CD4-positive, alpha-beta memory T cell (primary cell): ENCODE data around the gene KRT32. TPM values are rescaled to one million over a fixed set of nuclear protein-coding genes. Genes with fewer than 3 reads are reported as not detected.
A peak's percentile ranks its signal among the peaks of the same experiment; 100 is the strongest.

Experiments used
- CTCF ChIA-PET: fragments of 350-600 bp; sonication (Branson Sonifier 250); formaldehyde crosslinking; loops from one replicate; lab custom pipeline; 2021; ENCODE audit warnings: inconsistent platforms; ENCODE audit not compliant: partially characterized antibody; lab: Charles Lee
- POLR2A ChIA-PET: fragments of 350-600 bp; sonication (Branson Sonifier 250); formaldehyde crosslinking; loops from one replicate; lab custom pipeline; 2021; ENCODE audit not compliant: partially characterized antibody; lab: Charles Lee
- DNase-seq, 5 donors: peaks; one replicate each; pipeline versions ENCODE4 v3.0.0 to v3.0.0-alpha.2; 2020 to 2022; ENCODE audit warnings: mixed read lengths in 1 of 5
- H3K27ac ChIP-seq: one replicate; pipeline ENCODE4 v1.7.0; 2013; ENCODE audit warnings: low read depth, low read length
- H3K27me3 ChIP-seq: 2 replicates; pipeline ENCODE4 v1.7.0; 2013; ENCODE audit warnings: mild to moderate bottlenecking, low read length, moderate library complexity; ENCODE audit not compliant: insufficient read depth
- H3K36me3 ChIP-seq: 2 replicates; pipeline ENCODE4 v1.7.0; 2013; ENCODE audit warnings: mild to moderate bottlenecking, low read length, moderate library complexity; ENCODE audit not compliant: insufficient read depth
- H3K4me1 ChIP-seq: 2 replicates; pipeline ENCODE4 v1.7.0; 2013; ENCODE audit warnings: mild to moderate bottlenecking, low read length, moderate library complexity; ENCODE audit not compliant: insufficient read depth
- H3K4me3 ChIP-seq, 2 donors: one replicate each; pipeline ENCODE4 v1.7.0; 2013; ENCODE audit warnings: low read length in 2 of 2, mild to moderate bottlenecking in 1 of 2
- H3K9me3 ChIP-seq, 2 donors: one replicate each; pipeline ENCODE4 v1.7.0; 2013; ENCODE audit warnings: low read length in 2 of 2, control low read depth in 1 of 2; ENCODE audit not compliant: control insufficient read depth in 1 of 2
- H3K27ac Mint-ChIP-seq, 7 donors: one replicate each; pipeline ENCODE4 v1.8.0; 2020 to 2021; ENCODE audit warnings: mixed read lengths in 7 of 7, mild to moderate bottlenecking in 6 of 7, inconsistent platforms in 3 of 7, moderate library complexity in 3 of 7
- H3K27me3 Mint-ChIP-seq, 2 donors: one replicate each; pipeline ENCODE4 v1.8.0; 2020 to 2021; ENCODE audit warnings: mixed read lengths in 2 of 2
- H3K36me3 Mint-ChIP-seq, 2 donors: one replicate each; pipeline ENCODE4 v1.8.0; 2020 to 2021; ENCODE audit warnings: mixed read lengths in 2 of 2, inconsistent platforms in 1 of 2, mild to moderate bottlenecking in 1 of 2
- H3K4me1 Mint-ChIP-seq, 4 donors: one replicate each; pipeline ENCODE4 v1.8.0; 2020 to 2021; ENCODE audit warnings: mixed read lengths in 4 of 4, mild to moderate bottlenecking in 1 of 4
- H3K4me3 Mint-ChIP-seq, 8 donors: one replicate each; pipeline ENCODE4 v1.8.0; 2020 to 2021; ENCODE audit warnings: mixed read lengths in 8 of 8, mild to moderate bottlenecking in 7 of 8, moderate library complexity in 6 of 8, inconsistent platforms in 3 of 8
- H3K9me3 Mint-ChIP-seq, 8 donors: one replicate each; pipeline ENCODE4 v1.8.0; 2020 to 2021; ENCODE audit warnings: mixed read lengths in 8 of 8, mild to moderate bottlenecking in 5 of 8, inconsistent platforms in 3 of 8, moderate library complexity in 1 of 8
- intact Hi-C: fragments of 100-400 bp; cut with micrococcal nuclease; formaldehyde crosslinking; loops from one replicate; pipeline ENCODE4 v1.15.1; 2023
- polyA plus RNA-seq, 2 donors: library from polyadenylated mRNA; unstranded; fragments of 300-500 nt; fragmentation: Illumina TruSeq; gene quantifications; one replicate each; pipeline ENCODE4 v1.2.3, GENCODE V29; 2021
- total RNA-seq, 2 experiments: library from RNA; stranded (reverse); gene quantifications; one replicate each; pipeline ENCODE4 v1.2.3, GENCODE V29; 2021

The KRT32 gene
- total and polyA plus RNA-seq, 4 experiments from 2014 or later, result not detected

- H3K27ac Mint-ChIP-seq, result peak overlapping the region in 4 of 7 donors; percentile 8 to 67 (median 28)
- no peaks in the 10 kb centered on the region for H3K27me3 Mint-ChIP-seq
- peaks cover 4 to 23% (median 11%) of the 10 kb centered on the region in 4 donors for H3K4me1 Mint-ChIP-seq
- Histone ChIP-seq H3K9me3 (no peaks in the 10 kb centered on the region), H3K4me1 (peaks cover 11% of the 10 kb centered on the region), H3K27me3 (no peaks in the 10 kb centered on the region), H3K36me3 (no peaks in the 10 kb centered on the region), H3K4me3 (no peak overlapping the region), H3K27ac (no peak overlapping the region)
- H3K36me3 Mint-ChIP-seq, result no peaks in the 10 kb centered on the region
- intact Hi-C loops, result no loop called here
- H3K4me3 Mint-ChIP-seq, result no peak overlapping the region
- H3K9me3 Mint-ChIP-seq, result no peaks in the 10 kb centered on the region
- CTCF ChIA-PET, result interaction anchor here (0.6 kb wide), 1 partner anchor 593 kb away, joined by 3 read pairs; no protein-coding TSS in a partner anchor
- DNase-seq, result no peak
- POLR2A ChIA-PET, result no interaction called here
These were observed 33.1 kb upstream of the KRT32 start for GRCh38 chr17:41500131-41500911.

DNA sequence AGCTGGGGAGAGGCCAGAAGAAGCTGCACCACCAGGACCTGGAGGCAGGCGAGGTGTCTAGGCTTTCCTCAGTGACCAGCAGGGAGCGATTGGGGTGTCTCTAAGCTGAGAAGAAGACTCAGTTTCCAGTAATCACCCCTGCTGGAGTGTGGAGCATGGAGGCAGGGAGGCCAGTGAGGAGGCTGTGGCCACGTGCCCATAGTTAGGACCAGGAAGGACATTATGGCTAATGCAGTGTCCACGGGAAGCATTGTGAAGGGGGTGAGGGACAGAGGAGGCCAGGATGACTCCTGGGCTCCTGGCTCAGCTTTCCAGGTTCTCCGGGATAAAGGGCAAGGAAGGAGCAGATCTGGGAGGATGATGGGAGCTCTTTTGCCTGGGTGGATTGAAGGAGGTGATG is 32.5 kb upstream of the KRT32 start:
- H3K9me3 Mint-ChIP-seq, result no peaks in the 10 kb centered on the region
- no peaks in the 10 kb centered on the region for H3K36me3 Mint-ChIP-seq
- intact Hi-C loops, result loop anchor here (5.0 kb wide), 1 partner anchor 177 kb away; no protein-coding TSS in a partner anchor
- no peaks in the 10 kb centered on the region for H3K36me3 ChIP-seq
- peak in 1 of 5 donors; percentile 15 for DNase-seq
- no peaks in the 10 kb centered on the region for H3K27me3 ChIP-seq
- no peak overlapping the region for H3K27ac ChIP-seq
- no peak overlapping the region for H3K4me3 Mint-ChIP-seq
- peak overlapping the region in 3 of 7 donors; percentile 7 to 61 (median 44) for H3K27ac Mint-ChIP-seq
- H3K4me1 Mint-ChIP-seq, result peaks cover 4 to 23% (median 11%) of the 10 kb centered on the region in 4 donors
- peaks cover 11% of the 10 kb centered on the region for H3K4me1 ChIP-seq
- POLR2A ChIA-PET, result no interaction called here
- H3K4me3 ChIP-seq, result no peak overlapping the region
- no peaks in the 10 kb centered on the region for H3K27me3 Mint-ChIP-seq
- CTCF ChIA-PET, result no interaction called here
- H3K9me3 ChIP-seq, result no peaks in the 10 kb centered on the region

- Mint-ChIP-seq H3K36me3 (no peaks in the 10 kb centered on the region), H3K27ac (peak overlapping the region in 2 of 7 donors; percentile 13 to 70), H3K4me1 (peaks cover 6 to 27% (median 11%) of the 10 kb centered on the region in 4 donors), H3K9me3 (no peaks in the 10 kb centered on the region), H3K4me3 (no peak overlapping the region), H3K27me3 (no peaks in the 10 kb centered on the region)
- no peak overlapping the region for H3K4me3 ChIP-seq
- no peak for DNase-seq
- no peaks in the 10 kb centered on the region for H3K9me3 ChIP-seq
- H3K4me1 ChIP-seq, result peaks cover 11% of the 10 kb centered on the region
- POLR2A ChIA-PET, result no interaction called here
- CTCF ChIA-PET, result interaction anchor here (1.0 to 1.4 kb wide), 2 partner anchors 14 to 176 kb away, joined by 3 to 4 read pairs; no protein-coding TSS in a partner anchor
- H3K27ac ChIP-seq, result no peak overlapping the region
- H3K27me3 ChIP-seq, result no peaks in the 10 kb centered on the region
- no peaks in the 10 kb centered on the region for H3K36me3 ChIP-seq
- intact Hi-C loops, result loop anchor here (5.0 kb wide), 1 partner anchor 176 kb away; no protein-coding TSS in a partner anchor
These were observed 31.1 kb upstream of the KRT32 start for GRCh38 chr17:41498276-41498675.

GRCh38 chr17:41496803-41497484 is 29.8 kb upstream of the KRT32 start:
- peak overlapping the region in 3 of 8 donors; percentile 42 to 64 (median 51) for H3K4me3 Mint-ChIP-seq
- peak; percentile 43 to 61 (median 56) for DNase-seq

GRCh38 chr17:41494524-41494923 is 27.3 kb upstream of the KRT32 start:
- ChIA-PET POLR2A (no interaction called here), CTCF (interaction anchor here (1.2 to 2.0 kb wide), 2 partner anchors 172 to 585 kb away, joined by 3 to 9 read pairs; no protein-coding TSS in a partner anchor)
- Histone ChIP-seq H3K36me3 (no peaks in the 10 kb centered on the region), H3K27me3 (no peaks in the 10 kb centered on the region), H3K4me3 (no peak overlapping the region), H3K27ac (no peak overlapping the region), H3K4me1 (peaks cover 23% of the 10 kb centered on the region), H3K9me3 (no peaks in the 10 kb centered on the region)
- no peak overlapping the region for H3K4me3 Mint-ChIP-seq
- no peaks in the 10 kb centered on the region for H3K36me3 Mint-ChIP-seq
- no peaks in the 10 kb centered on the region for H3K9me3 Mint-ChIP-seq
- peak overlapping the region in 3 of 7 donors; percentile 71 to 80 (median 77) for H3K27ac Mint-ChIP-seq
- H3K4me1 Mint-ChIP-seq, result peaks cover 10 to 48% (median 22%) of the 10 kb centered on the region in 4 donors
- H3K27me3 Mint-ChIP-seq, result no peaks in the 10 kb centered on the region
- peak in 1 of 5 donors; percentile 8 for DNase-seq
- intact Hi-C loops, result no loop called here

More at GRCh38 chr17:41496803-41497484, 29.8 kb upstream of the KRT32 start:
- no peaks in the 10 kb centered on the region for H3K9me3 ChIP-seq
- Mint-ChIP-seq H3K27ac (peak overlapping the region in 4 of 7 donors; percentile 72 to 80 (median 75)), H3K4me1 (peaks cover 7 to 35% (median 12%) of the 10 kb centered on the region in 4 donors), H3K9me3 (no peaks in the 10 kb centered on the region), H3K27me3 (no peaks in the 10 kb centered on the region), H3K36me3 (no peaks in the 10 kb centered on the region)
- H3K4me3 ChIP-seq, result no peak overlapping the region
- POLR2A ChIA-PET, result no interaction called here
- no peaks in the 10 kb centered on the region for H3K27me3 ChIP-seq
- H3K36me3 ChIP-seq, result no peaks in the 10 kb centered on the region
- no peak overlapping the region for H3K27ac ChIP-seq
- peaks cover 11% of the 10 kb centered on the region for H3K4me1 ChIP-seq
- intact Hi-C loops, result loop anchor here (2.0 to 5.0 kb wide), 3 partner anchors 175 to 588 kb away; no protein-coding TSS in a partner anchor
- CTCF ChIA-PET, result interaction anchor here (0.8 to 2.1 kb wide), 6 partner anchors 9 to 175 kb away, joined by 3 to 8 read pairs (median 4); no protein-coding TSS in a partner anchor

DNA sequence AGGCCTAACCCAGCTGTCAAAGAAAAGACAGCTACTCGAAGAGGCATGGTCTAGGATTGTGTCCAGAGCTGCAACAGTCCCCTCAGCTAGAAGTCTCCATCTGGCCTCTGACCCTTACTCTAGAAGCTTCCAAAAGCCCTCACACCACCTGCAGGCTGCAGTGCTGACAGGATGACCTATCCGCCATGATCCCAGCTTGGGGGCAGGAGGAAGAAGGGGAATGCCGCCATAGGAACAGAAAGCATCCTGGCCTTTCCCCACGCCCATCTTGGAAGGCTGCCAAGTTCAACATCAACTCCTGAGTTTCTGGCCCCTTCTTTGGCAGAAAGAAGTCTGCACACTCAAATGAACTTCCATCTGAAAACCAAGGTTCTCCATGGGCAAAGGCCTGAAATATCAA is 25.6 kb upstream of the KRT32 start:
- Mint-ChIP-seq H3K9me3 (no peaks in the 10 kb centered on the region), H3K27ac (peak overlapping the region in 1 of 7 donors; percentile 30)

More for the DNA sequence above, 25.6 kb upstream of the KRT32 start:
- Histone ChIP-seq H3K27ac (no peak overlapping the region), H3K4me1 (peaks cover 23% of the 10 kb centered on the region), H3K27me3 (no peaks in the 10 kb centered on the region), H3K36me3 (no peaks in the 10 kb centered on the region), H3K4me3 (no peak overlapping the region), H3K9me3 (no peaks in the 10 kb centered on the region)
- Mint-ChIP-seq H3K4me1 (peaks cover 10 to 38% (median 21%) of the 10 kb centered on the region in 4 donors), H3K4me3 (no peak overlapping the region), H3K36me3 (no peaks in the 10 kb centered on the region), H3K27me3 (no peaks in the 10 kb centered on the region)
- CTCF ChIA-PET, result interaction anchor here (0.9 to 1.3 kb wide), 2 partner anchors 170 kb away, joined by 3 to 4 read pairs; no protein-coding TSS in a partner anchor
- intact Hi-C loops, result no loop called here
- POLR2A ChIA-PET, result interaction anchor here (1.3 kb wide), 1 partner anchor 152 kb away, joined by 3 read pairs; no protein-coding TSS in a partner anchor
- DNase-seq, result no peak
